ENCODE data around the gene SAP30L. TPM values are rescaled to one million over a fixed set of nuclear protein-coding genes. Genes with fewer than 3 reads are reported as not detected.

The SAP30L gene
- total and polyA plus RNA-seq, 7 donors, result 9.2 to 35.7 (median 26.0) TPM

DNA sequence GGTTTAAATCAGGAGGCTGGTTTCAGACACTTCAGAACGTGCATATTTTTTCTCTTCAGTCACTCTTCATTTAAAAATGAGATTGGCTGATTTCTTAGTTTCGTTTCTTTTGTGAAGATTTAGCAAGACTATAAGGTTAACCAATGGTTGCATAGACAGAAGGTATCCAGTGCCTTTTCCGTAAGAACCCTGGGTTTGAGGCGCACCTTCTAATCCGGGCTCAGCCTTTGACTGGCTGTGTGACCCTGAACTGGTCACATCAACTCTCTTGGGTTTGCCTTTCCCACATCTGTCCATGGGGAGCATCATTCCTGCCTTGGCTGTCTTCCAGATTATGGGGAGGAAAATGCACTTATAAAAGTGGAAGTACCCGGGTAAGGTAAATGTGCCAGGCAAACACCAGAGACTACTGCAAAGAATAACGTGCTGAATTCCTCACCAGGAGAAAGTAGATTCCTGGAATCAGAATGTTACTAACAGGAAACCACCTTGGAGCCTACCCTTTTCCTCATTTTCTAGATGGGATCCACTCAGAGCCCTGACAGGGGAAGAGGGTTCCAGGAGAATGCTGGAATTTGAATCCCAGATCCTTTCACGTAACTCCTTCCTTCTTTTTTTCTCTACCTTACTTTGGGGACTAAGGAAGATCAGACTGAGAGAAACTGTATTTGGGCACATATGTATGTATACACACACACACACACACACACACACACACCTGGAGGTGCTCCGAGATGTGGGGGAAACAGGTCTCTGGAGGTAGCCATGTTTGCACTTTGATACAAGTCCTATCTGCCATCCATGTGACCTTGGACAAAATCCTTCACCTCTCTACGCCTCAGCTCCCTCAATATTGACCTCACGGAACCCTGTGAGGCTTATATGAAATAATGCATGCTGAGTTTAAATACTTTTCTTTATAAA is 25.4 kb downstream of the SAP30L start:
- no peak overlapping the region for H3K4me3 ChIP-seq
- TF ChIP-seq, protein P1, sequence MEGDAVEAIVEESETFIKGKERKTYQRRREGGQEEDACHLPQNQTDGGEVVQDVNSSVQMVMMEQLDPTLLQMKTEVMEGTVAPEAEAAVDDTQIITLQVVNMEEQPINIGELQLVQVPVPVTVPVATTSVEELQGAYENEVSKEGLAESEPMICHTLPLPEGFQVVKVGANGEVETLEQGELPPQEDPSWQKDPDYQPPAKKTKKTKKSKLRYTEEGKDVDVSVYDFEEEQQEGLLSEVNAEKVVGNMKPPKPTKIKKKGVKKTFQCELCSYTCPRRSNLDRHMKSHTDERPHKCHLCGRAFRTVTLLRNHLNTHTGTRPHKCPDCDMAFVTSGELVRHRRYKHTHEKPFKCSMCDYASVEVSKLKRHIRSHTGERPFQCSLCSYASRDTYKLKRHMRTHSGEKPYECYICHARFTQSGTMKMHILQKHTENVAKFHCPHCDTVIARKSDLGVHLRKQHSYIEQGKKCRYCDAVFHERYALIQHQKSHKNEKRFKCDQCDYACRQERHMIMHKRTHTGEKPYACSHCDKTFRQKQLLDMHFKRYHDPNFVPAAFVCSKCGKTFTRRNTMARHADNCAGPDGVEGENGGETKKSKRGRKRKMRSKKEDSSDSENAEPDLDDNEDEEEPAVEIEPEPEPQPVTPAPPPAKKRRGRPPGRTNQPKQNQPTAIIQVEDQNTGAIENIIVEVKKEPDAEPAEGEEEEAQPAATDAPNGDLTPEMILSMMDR (IDR thresholded peaks at IDR 0.05), result no peak
- intact Hi-C loops (cut with DNase I), result loop anchor here in 1 of 2 donors (10.0 kb wide), 1 partner anchor 474 kb away; the partner anchor contains the start of gene MRPL22
- peaks cover 23% of the 10 kb centered on the region for H3K4me1 ChIP-seq
- no peak overlapping the region for H3K27ac ChIP-seq
- no peak for ATAC-seq
- peaks cover 0 to 70% (median 35%) of the 10 kb centered on the region in 3 donors for H3K27me3 ChIP-seq (ENCODE audit: insufficient read depth in 3 of 3, low read length in 2 of 3)
- H3K9me3 ChIP-seq, result no peaks in the 10 kb centered on the region
- no peaks in the 10 kb centered on the region for H3K36me3 ChIP-seq (ENCODE audit: insufficient read depth in 1 of 2, low read depth in 1 of 2)
- WGBS, 3 donors, result 23 to 25% (median 25%) methylated on average over 11 of the region's 11 CpGs
- peak in 1 of 2 donors; percentile 19 for DNase-seq

DNA sequence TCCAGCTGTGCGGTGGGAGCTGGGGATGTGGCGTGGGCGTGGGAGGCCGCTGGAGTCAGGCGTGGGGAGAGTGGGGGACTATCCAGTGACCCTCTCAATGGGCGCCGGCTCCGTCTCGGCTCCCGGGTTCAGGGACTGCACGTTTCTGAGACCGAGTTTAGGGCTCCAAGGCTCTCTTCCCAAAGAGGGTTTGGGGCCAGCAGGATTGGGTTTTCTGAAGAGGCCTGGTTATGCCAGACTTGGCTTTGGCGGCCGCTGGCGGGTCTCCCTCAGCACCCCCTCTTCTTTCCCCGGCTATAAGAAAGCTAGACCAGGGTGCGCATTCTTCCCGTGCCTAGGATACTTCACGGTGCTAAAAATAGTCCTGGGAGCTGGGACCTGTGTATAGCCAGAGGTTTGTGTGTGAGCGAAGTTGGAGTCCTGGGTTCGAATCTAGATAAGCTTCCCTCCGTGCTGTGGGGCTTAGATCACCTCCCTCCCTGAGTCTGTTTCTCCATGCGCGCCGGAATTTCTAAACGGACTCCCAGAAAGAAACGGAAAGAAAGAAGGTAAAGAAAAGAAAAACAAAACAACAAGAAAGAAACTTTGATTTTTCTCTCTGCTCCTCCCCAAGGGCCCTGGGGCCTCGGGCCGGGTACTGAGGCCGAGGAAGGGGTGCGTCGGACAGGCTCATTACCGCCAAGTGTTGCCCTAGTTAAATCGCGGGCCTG is 27.2 kb downstream of the SAP30L start:
- ATAC-seq (peak in 3 of 4 donors; percentile 26 to 45 (median 40)), DNase-seq (peak in 1 of 2 donors; percentile 38)
- no peaks in the 10 kb centered on the region for H3K9me3 ChIP-seq
- no peaks in the 10 kb centered on the region for H3K36me3 ChIP-seq (ENCODE audit: insufficient read depth in 1 of 2, low read depth in 1 of 2)
- TF ChIP-seq, protein P1 (IDR thresholded peaks at IDR 0.05), result no peak
- peak overlapping the region; percentile 41 for H3K4me3 ChIP-seq
- intact Hi-C loops (cut with DNase I), result loop anchor here in 1 of 2 donors (10.0 kb wide), 1 partner anchor 472 kb away; the partner anchor contains the start of gene MRPL22
- 3 to 6% (median 5%) methylated on average over 35 of the region's 35 CpGs for WGBS, 3 donors
- H3K4me1 ChIP-seq, result peaks cover 40% of the 10 kb centered on the region
- peaks cover 0 to 88% (median 49%) of the 10 kb centered on the region in 3 donors for H3K27me3 ChIP-seq (ENCODE audit: insufficient read depth in 3 of 3, low read length in 2 of 3)
- no peak overlapping the region for H3K27ac ChIP-seq

DNA sequence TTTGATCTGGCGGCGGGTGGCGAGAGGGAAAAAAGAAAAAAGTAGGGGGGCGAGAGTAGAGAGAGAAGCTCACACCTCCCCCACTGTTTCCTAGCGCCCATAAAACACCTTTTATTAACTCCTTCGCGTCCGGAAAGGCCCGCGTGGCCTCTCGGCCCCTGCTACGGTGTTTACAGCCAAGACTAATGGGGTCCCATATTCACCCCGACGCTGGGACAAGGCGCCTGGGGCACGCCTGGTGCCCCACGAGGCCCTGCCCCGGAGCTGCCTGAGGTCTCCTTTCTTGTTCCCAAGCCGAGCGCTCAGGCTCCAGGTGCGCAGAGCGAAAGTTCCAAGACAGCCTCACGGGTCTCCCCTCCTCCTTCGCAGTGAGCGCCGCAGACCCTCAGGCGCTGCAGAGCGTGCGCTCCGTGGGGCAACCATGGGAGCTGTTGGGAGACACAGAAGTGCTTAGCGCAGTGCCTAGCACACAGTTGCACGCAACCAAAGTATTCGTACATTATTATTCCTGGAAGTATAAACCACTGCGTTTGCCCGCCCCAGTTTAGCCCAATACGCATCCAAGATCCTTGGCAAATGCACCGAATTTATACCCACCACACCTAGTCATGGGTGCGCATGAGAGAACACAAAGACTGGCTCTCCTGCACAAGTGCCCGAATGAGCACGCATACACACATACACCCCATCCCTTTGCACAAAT is 27.9 kb downstream of the SAP30L start:
- Histone ChIP-seq H3K27ac (no peak overlapping the region), H3K9me3 (no peaks in the 10 kb centered on the region), H3K36me3 (ENCODE audit: insufficient read depth in 1 of 2, low read depth in 1 of 2) (no peaks in the 10 kb centered on the region), H3K4me3 (peak overlapping the region; percentile 41), H3K27me3 (ENCODE audit: insufficient read depth in 3 of 3, low read length in 2 of 3) (peaks cover 0 to 93% (median 50%) of the 10 kb centered on the region in 3 donors), H3K4me1 (peaks cover 45% of the 10 kb centered on the region)
- TF ChIP-seq, protein P1 (IDR thresholded peaks at IDR 0.05), result no peak
- intact Hi-C loops (cut with DNase I), result loop anchor here in 1 of 2 donors (10.0 kb wide), 1 partner anchor 471 kb away; the partner anchor contains the start of gene MRPL22
- 8 to 12% (median 10%) methylated on average over 38 to 40 of the region's 40 CpGs for WGBS, 3 donors
- DNase-seq, result peak in 1 of 2 donors; percentile 30
- ATAC-seq, result no peak
